Heart right ventricle (tissue), 16 donors: ENCODE data around the gene LRRC73. TPM values are rescaled to one million over a fixed set of nuclear protein-coding genes. Genes with fewer than 3 reads are reported as not detected.

ENCODE experiments used
- ATAC-seq, 8 donors: fragments of 200-7000 bp; cut with Tn5 transposase; one replicate each; pipeline ENCODE4 v1.9.1; 2020; ENCODE audit warnings: mild to moderate bottlenecking in 8 of 8, moderate library complexity in 8 of 8, moderate number of reproducible peaks in 1 of 8
- DNase-seq, 2 donors: peaks; one replicate each; pipeline ENCODE4 v3.0.0-alpha.2; 2020
- H3K27ac ChIP-seq, 10 donors: fragments of 200-600 bp; sonication (generic) in 2 of 10; one replicate each; pipeline versions ENCODE4 v1.5.0 to v1.8.0; 2020 to 2022; ENCODE audit warnings: mild to moderate bottlenecking in 3 of 10
- H3K27me3 ChIP-seq, 7 donors: fragments of 200-600 bp; one replicate each; pipeline ENCODE4 v1.8.0; 2021 to 2022; ENCODE audit warnings: mild to moderate bottlenecking in 2 of 7
- H3K36me3 ChIP-seq, 9 donors: fragments of 200-600 bp; sonication (generic) in 1 of 9; one replicate each; pipeline versions ENCODE4 v1.5.0 to v1.8.0; 2020 to 2022; ENCODE audit warnings: mild to moderate bottlenecking in 2 of 9
- H3K4me1 ChIP-seq, 9 donors: fragments of 200-600 bp; sonication (generic) in 1 of 9; one replicate each; pipeline versions ENCODE4 v1.5.0 to v1.8.0; 2020 to 2022; ENCODE audit warnings: mild to moderate bottlenecking in 4 of 9
- H3K4me3 ChIP-seq, 10 donors: fragments of 200-600 bp; sonication (generic) in 2 of 10; one replicate each; pipeline versions ENCODE4 v1.5.0 to v1.8.0; 2020 to 2022; ENCODE audit warnings: mild to moderate bottlenecking in 7 of 10, moderate library complexity in 2 of 10
- H3K9me3 ChIP-seq, 11 donors: fragments of 200-600 bp in 10 of 11; sonication (generic) in 2 of 11; one replicate each; pipeline versions ENCODE4 v1.5.0 to v1.8.0; 2013 to 2022; ENCODE audit warnings: mild to moderate bottlenecking in 2 of 11, control low read depth in 1 of 11, moderate library complexity in 1 of 11
- CTCF ChIP-seq, 9 donors: fragments of 200-600 bp; sonication (generic) in 2 of 9; IDR thresholded peaks; one replicate each; pipeline versions ENCODE4 v1.5.0 to v1.8.0; 2021 to 2022; ENCODE audit warnings: antibody characterized with exemption in 9 of 9, mild to moderate bottlenecking in 5 of 9, moderate library complexity in 1 of 9
- WGBS, 2 donors: extraction: QIAGEN DNeasy Blood & Tissue Kit; methylation state at CpG; one replicate each; pipeline ENCODE4 v1.1.7; 2013; ENCODE audit warnings: inconsistent platforms in 1 of 2; 5-methylcytosine and 5-hydroxymethylcytosine counted together
- intact Hi-C, 10 donors: fragments of 100-400 bp; cut with DNase I; formaldehyde crosslinking; loops; one replicate each; pipeline versions ENCODE4 v1.11.1 to v1.14.2; 2022
- polyA plus RNA-seq, 2 donors: library from polyadenylated mRNA; stranded (reverse); fragments of 200-250 nt; gene quantifications; one replicate each; pipeline ENCODE4 v1.2.3, GENCODE V29; 2013
- total RNA-seq, 10 donors: library from RNA; stranded (reverse); fragmentation: NEBNext Ultra II Directional in 3 of 10; extraction: Animal tissue kit (Norgen Biotek cat#: 25700) in 3 of 10; gene quantifications; one replicate each; pipeline versions ENCODE4 v1.2.1 to v1.2.4, GENCODE V29; 2021 to 2023
- donor health status: Arrhythmogenic right ventricular cardiomyopathy.
- donor health status: ischemic (EF 13 %, LVEDD 7.1; RV severe dilation, severe dysfunction).
- donor health status: healthy with polysubstance abuse.
- donor health status: DM: no; HTN: yes; CAD: no.
- donor health status: DM: no; HTN: no; CAD: no.
- donor health status: ischemic (EF 25% LVEDD 6.9; RV normal size, moderate dysfunction).
- donor health status: ischemic (EF 25% LVEDD 5.7; RV mildly dilated, moderate dysfunction).
- donor health status: healthy.
- donor health status: DM: yes; HTN: yes; CAD: no.
- donor health status: Ischemic cardiomyopathy.
- donor health status: ischemic (EF 35%, LVEDD 5.7; RV mildly dilated, moderate dysfunction).
- donor health status: nonischemic (EF 11% LVEDD 7.7; RV severe dilation, severe dysfunction).
- donor health status: DM: yes; HTN: yes; CAD: no.
- donor health status: PGD.
- donor health status: ischemic (EF 29% LVEDD 5.4; RV normal size, mild dysfunction).
- donor health status: nonischemic (EF 23%, LVEDD 6.1; RV moderate dilation, normal function).

The LRRC73 gene
- total and polyA plus RNA-seq, 12 donors, result 0.44 to 3.8 (median 1.9) TPM

GRCh38 chr6:43492673-43493072 is 17.5 kb downstream of the LRRC73 start:
- TF ChIP-seq CTCF (IDR thresholded peaks at IDR 0.05), result no peak
- no peaks in the 10 kb centered on the region for H3K27me3 ChIP-seq
- DNase-seq (no peak), ATAC-seq (peak in 6 of 8 donors; percentile 6 to 23 (median 16))
- H3K36me3 ChIP-seq, result peaks cover 0 to 14% (median 0%) of the 10 kb centered on the region in 9 donors
- 46 to 50% methylated on average over 3 of the region's 3 CpGs for WGBS, 2 donors
- intact Hi-C loops, result loop anchor here in 2 of 10 donors (2.0 to 10.0 kb wide), 2 partner anchors 38 to 128 kb away; partner anchors contain the start of genes DLK2 (in 1 of the 2) and ZNF318 (in 1 of the 2)
- H3K9me3 ChIP-seq, result no peaks in the 10 kb centered on the region
- peaks cover 0 to 58% (median 31%) of the 10 kb centered on the region in 9 donors for H3K4me1 ChIP-seq
- H3K4me3 ChIP-seq, result no peak overlapping the region
- peak overlapping the region in 5 of 10 donors; percentile 5 to 84 (median 53) for H3K27ac ChIP-seq

- 23 to 27% methylated on average over 10 of the region's 10 CpGs for WGBS, 2 donors
- H3K4me3 ChIP-seq, result no peak overlapping the region
Measured at GRCh38 chr6:43491750-43492661, 18.1 kb downstream of the LRRC73 start.

GRCh38 chr6:43490523-43490939 is 19.6 kb downstream of the LRRC73 start:
- TF ChIP-seq CTCF (IDR thresholded peaks at IDR 0.05), result no peak
- ATAC-seq (no peak), DNase-seq (no peak)
- Histone ChIP-seq H3K36me3 (peaks cover 0 to 24% (median 0%) of the 10 kb centered on the region in 9 donors), H3K27me3 (no peaks in the 10 kb centered on the region), H3K27ac (peak overlapping the region in 1 of 10 donors; percentile 47), H3K9me3 (no peaks in the 10 kb centered on the region), H3K4me3 (no peak overlapping the region), H3K4me1 (peaks cover under 1 to 37% (median 19%) of the 10 kb centered on the region in 9 donors)
- WGBS, 2 donors, result 52 to 57% methylated on average over 6 of the region's 6 CpGs
- intact Hi-C loops, result loop anchor here in 1 of 10 donors (10.0 kb wide), 1 partner anchor 126 kb away; the partner anchor contains the start of gene ZNF318

More at GRCh38 chr6:43491750-43492661, 18.1 kb downstream of the LRRC73 start:
- intact Hi-C loops, result loop anchor here in 2 of 10 donors (2.0 to 10.0 kb wide), 2 partner anchors 37 to 127 kb away; partner anchors contain the start of genes DLK2 (in 1 of the 2) and ZNF318 (in 1 of the 2)
- peak; percentile 71 to 90 (median 82) for ATAC-seq
- H3K27me3 ChIP-seq, result no peaks in the 10 kb centered on the region
- H3K9me3 ChIP-seq, result no peaks in the 10 kb centered on the region
- H3K27ac ChIP-seq, result peak overlapping the region in 7 of 10 donors; percentile 5 to 84 (median 50)
- peaks cover 0 to 14% (median 0%) of the 10 kb centered on the region in 9 donors for H3K36me3 ChIP-seq
- no peak for TF ChIP-seq CTCF (IDR thresholded peaks at IDR 0.05)
- DNase-seq, result peak; percentile 84 to 85
- H3K4me1 ChIP-seq, result peaks cover 0 to 52% (median 29%) of the 10 kb centered on the region in 9 donors
